ENCODE results near the gene NUDT16L1. TPM values are rescaled to one million over a fixed set of nuclear protein-coding genes. Genes with fewer than 3 reads are reported as not detected.

Gene NUDT16L1
- total RNA-seq, 2 experiments from 2014 or later: 32.6 to 36.2 TPM

GRCh38 chr16:4685776-4686496 is 7.4 kb upstream of the NUDT16L1 start:
- H3K27ac Mint-ChIP-seq: peak overlapping the region; percentile 25
- H3K27me3 Mint-ChIP-seq (ENCODE audit: low read depth): no peaks in the 10 kb centered on the region
- ChIA-PET CTCF (no interaction called here), POLR2A (no interaction called here)
- no peaks in the 10 kb centered on the region for H3K9me3 Mint-ChIP-seq (ENCODE audit: insufficient read depth)
- H3K36me3 Mint-ChIP-seq (ENCODE audit: low read depth): peaks cover 21% of the 10 kb centered on the region
- no peak overlapping the region for H3K4me3 Mint-ChIP-seq
- ATAC-seq: no peak
- DNase-seq: no peak
- H3K4me1 Mint-ChIP-seq (ENCODE audit: low read depth): peaks cover 13% of the 10 kb centered on the region

GRCh38 chr16:4686497-4687210 is 6.7 kb upstream of the NUDT16L1 start:
- ChIA-PET CTCF (no interaction called here), POLR2A (no interaction called here)
- no peak overlapping the region for H3K27ac Mint-ChIP-seq
- no peak overlapping the region for H3K4me3 Mint-ChIP-seq
- H3K36me3 Mint-ChIP-seq (ENCODE audit: low read depth): peaks cover 19% of the 10 kb centered on the region
- H3K27me3 Mint-ChIP-seq (ENCODE audit: low read depth): no peaks in the 10 kb centered on the region
- ATAC-seq (no peak), DNase-seq (no peak)
- no peaks in the 10 kb centered on the region for H3K9me3 Mint-ChIP-seq (ENCODE audit: insufficient read depth)
- peaks cover 6% of the 10 kb centered on the region for H3K4me1 Mint-ChIP-seq (ENCODE audit: low read depth)

- Mint-ChIP-seq H3K36me3 (ENCODE audit: low read depth) (peaks cover 18% of the 10 kb centered on the region), H3K27me3 (ENCODE audit: low read depth) (no peaks in the 10 kb centered on the region), H3K9me3 (ENCODE audit: insufficient read depth) (no peaks in the 10 kb centered on the region), H3K4me3 (no peak overlapping the region), H3K27ac (no peak overlapping the region), H3K4me1 (ENCODE audit: low read depth) (peaks cover 4% of the 10 kb centered on the region)
- ChIA-PET POLR2A (no interaction called here), CTCF (no interaction called here)
- ATAC-seq (no peak), DNase-seq (no peak)
Measured at GRCh38 chr16:4687416-4687815, 5.9 kb upstream of the NUDT16L1 start.

- H3K27me3 Mint-ChIP-seq (ENCODE audit: low read depth): no peaks in the 10 kb centered on the region
- peaks cover 16% of the 10 kb centered on the region for H3K36me3 Mint-ChIP-seq (ENCODE audit: low read depth)
- CTCF ChIA-PET: no interaction called here
- peaks cover 8% of the 10 kb centered on the region for H3K4me1 Mint-ChIP-seq (ENCODE audit: low read depth)
- H3K27ac Mint-ChIP-seq: no peak overlapping the region
- POLR2A ChIA-PET: no interaction called here
- ATAC-seq (no peak), DNase-seq (no peak)
- H3K9me3 Mint-ChIP-seq (ENCODE audit: insufficient read depth): no peaks in the 10 kb centered on the region
- no peak overlapping the region for H3K4me3 Mint-ChIP-seq
Measured at GRCh38 chr16:4687946-4688673, 5.3 kb upstream of the NUDT16L1 start.

- Mint-ChIP-seq H3K36me3 (ENCODE audit: low read depth) (peaks cover 13% of the 10 kb centered on the region), H3K27ac (no peak overlapping the region), H3K4me3 (no peak overlapping the region), H3K4me1 (ENCODE audit: low read depth) (peaks cover 6% of the 10 kb centered on the region), H3K27me3 (ENCODE audit: low read depth) (no peaks in the 10 kb centered on the region), H3K9me3 (ENCODE audit: insufficient read depth) (no peaks in the 10 kb centered on the region)
- ChIA-PET POLR2A (no interaction called here), CTCF (no interaction called here)
- ATAC-seq (no peak), DNase-seq (no peak)
Measured at GRCh38 chr16:4688674-4689045, 4.7 kb upstream of the NUDT16L1 start.

DNA sequence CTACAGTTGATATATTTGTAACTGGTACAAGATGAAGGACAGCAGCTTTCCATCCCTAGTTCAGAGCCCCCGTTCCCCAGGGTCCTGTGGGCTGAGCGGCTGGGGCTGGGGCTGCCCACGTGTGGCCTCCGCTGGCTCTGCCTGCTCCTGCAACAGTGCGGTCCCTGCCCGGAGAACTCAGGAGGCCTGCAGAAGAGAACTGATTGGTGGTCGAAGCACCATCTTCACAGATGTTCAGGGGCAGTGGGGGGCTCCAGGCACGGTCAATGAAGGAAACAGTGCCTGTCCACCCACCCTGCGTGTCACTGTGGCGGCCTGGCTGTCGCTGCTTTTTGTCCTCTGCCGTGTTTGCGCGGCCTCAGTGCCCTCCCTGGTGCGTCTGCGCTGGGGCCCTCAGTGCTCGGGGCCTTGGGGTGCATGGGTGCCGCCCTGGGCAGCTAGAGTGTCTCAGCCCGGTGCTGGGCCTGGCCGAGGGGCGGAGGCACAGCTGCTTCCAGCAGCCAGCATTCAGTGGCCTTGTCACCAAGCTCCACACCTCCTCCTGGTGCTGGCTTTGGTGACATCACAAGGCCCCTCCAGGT is 4.2 kb upstream of the NUDT16L1 start:
- Mint-ChIP-seq H3K9me3 (ENCODE audit: insufficient read depth) (no peaks in the 10 kb centered on the region), H3K27ac (no peak overlapping the region), H3K4me1 (ENCODE audit: low read depth) (peaks cover 6% of the 10 kb centered on the region), H3K36me3 (ENCODE audit: low read depth) (peaks cover 13% of the 10 kb centered on the region), H3K4me3 (no peak overlapping the region), H3K27me3 (ENCODE audit: low read depth) (no peaks in the 10 kb centered on the region)
- DNase-seq: no peak
- ATAC-seq: no peak
- POLR2A ChIA-PET: no interaction called here
- CTCF ChIA-PET: no interaction called here

DNA sequence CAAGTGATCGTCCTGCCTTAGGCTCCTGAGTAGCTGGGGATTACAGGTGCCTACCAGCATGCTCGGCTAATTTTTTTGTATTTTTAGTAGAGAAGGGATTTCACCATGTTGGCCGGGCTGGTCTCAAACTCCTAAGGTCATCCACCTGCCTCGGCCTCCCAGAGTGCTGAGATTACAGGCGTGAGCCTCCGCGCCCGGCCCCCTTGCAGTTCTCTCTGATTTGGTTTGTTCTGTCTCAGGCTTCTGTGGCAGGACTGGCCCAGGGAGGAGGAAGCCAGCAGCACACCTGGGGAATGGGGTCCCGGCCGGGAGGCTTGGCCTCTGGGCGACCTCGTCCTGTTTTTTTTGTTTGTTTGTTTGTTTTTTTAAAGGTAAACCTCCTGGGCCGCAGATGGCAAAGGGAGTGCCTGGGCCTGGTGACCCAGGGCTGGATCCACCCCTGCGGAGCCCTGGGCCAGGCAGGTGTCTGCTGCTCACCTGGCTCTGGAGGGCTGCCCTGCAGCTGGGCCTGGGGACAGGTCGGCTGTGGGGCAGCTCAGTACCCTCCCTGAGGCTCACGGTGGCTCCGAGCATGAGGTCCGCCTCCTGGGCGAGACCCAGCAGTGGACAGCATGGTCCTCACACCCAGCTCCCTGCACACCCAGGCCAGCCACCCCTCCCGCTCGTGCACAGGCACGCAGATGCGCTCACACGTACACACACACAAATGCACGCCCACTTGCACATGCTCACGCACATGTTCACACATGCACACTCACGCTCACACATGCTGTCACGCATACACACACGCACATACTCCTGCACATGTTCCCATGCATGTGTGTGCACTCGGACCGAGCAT is 3.3 kb upstream of the NUDT16L1 start:
- peak overlapping the region; percentile 68 for H3K27ac Mint-ChIP-seq
- no peak for DNase-seq
- peaks cover 10% of the 10 kb centered on the region for H3K36me3 Mint-ChIP-seq (ENCODE audit: low read depth)
- ATAC-seq: no peak
- H3K4me1 Mint-ChIP-seq (ENCODE audit: low read depth): peaks cover 10% of the 10 kb centered on the region
- CTCF ChIA-PET: no interaction called here
- H3K9me3 Mint-ChIP-seq (ENCODE audit: insufficient read depth): no peaks in the 10 kb centered on the region
- POLR2A ChIA-PET: no interaction called here
- H3K27me3 Mint-ChIP-seq (ENCODE audit: low read depth): no peaks in the 10 kb centered on the region
- H3K4me3 Mint-ChIP-seq: no peak overlapping the region

- H3K9me3 Mint-ChIP-seq (ENCODE audit: insufficient read depth): no peaks in the 10 kb centered on the region
- ChIA-PET CTCF (no interaction called here), POLR2A (no interaction called here)
- peaks cover 14% of the 10 kb centered on the region for H3K36me3 Mint-ChIP-seq (ENCODE audit: low read depth)
- ATAC-seq: no peak
- H3K4me1 Mint-ChIP-seq (ENCODE audit: low read depth): peaks cover 17% of the 10 kb centered on the region
- peak overlapping the region; percentile 28 for H3K4me3 Mint-ChIP-seq
- DNase-seq: no peak
- H3K27ac Mint-ChIP-seq: no peak overlapping the region
- no peaks in the 10 kb centered on the region for H3K27me3 Mint-ChIP-seq (ENCODE audit: low read depth)
Measured at GRCh38 chr16:4690946-4691665, 2.3 kb upstream of the NUDT16L1 start.

DNA sequence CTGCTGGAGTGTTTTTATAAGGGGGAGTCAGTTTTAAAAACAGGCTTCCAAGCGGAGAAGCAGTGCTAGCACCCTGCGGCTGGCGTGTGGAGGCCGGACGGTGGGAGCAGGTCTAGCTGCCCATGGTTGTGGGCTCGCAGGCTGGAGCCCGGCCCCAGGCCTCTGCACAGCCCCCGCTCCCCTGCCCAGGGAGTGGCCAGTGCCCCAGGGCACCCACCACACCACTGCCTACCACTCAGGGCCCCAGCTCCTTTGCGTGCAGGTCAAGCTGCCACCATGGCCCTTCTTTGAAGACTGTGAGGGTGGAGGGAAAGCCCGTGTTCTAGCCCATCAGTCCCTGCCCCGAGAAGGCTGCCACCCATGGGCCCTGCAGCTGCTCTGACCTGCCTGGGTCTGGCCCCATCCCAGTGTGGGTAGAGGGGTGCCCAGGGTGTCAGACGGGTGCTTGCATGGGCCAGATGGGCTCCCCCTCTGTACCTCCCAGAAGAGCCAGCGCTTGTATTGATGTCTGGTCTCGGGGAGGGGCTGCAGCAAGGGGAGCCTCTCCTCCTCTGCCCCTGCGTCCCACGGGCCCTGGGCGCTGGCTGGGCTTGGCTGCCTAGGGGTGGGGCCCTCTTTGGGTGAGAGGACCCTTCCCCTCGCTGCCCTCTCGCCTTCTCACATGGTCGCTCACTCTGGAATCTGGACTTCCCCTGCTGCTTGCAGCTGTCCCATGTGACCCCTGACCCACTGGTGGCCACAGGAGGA is 1.5 kb upstream of the NUDT16L1 start:
- DNase-seq (no peak), ATAC-seq (no peak)
- CTCF ChIA-PET: interaction anchor here (0.8 kb wide), 1 partner anchor 185 kb away, joined by 3 read pairs; no protein-coding TSS in a partner anchor
- Mint-ChIP-seq H3K27me3 (ENCODE audit: low read depth) (no peaks in the 10 kb centered on the region), H3K36me3 (ENCODE audit: low read depth) (peaks cover 17% of the 10 kb centered on the region), H3K9me3 (ENCODE audit: insufficient read depth) (no peaks in the 10 kb centered on the region), H3K4me1 (ENCODE audit: low read depth) (peaks cover 17% of the 10 kb centered on the region), H3K4me3 (peak overlapping the region; percentile 28), H3K27ac (peak overlapping the region; percentile 89)
- POLR2A ChIA-PET: interaction anchor here (0.6 to 2.6 kb wide), 4 partner anchors 15 to 65 kb away, joined by 3 to 10 read pairs (median 4); partner anchors contain the start of genes ANKS3 and DNAAF8

DNA sequence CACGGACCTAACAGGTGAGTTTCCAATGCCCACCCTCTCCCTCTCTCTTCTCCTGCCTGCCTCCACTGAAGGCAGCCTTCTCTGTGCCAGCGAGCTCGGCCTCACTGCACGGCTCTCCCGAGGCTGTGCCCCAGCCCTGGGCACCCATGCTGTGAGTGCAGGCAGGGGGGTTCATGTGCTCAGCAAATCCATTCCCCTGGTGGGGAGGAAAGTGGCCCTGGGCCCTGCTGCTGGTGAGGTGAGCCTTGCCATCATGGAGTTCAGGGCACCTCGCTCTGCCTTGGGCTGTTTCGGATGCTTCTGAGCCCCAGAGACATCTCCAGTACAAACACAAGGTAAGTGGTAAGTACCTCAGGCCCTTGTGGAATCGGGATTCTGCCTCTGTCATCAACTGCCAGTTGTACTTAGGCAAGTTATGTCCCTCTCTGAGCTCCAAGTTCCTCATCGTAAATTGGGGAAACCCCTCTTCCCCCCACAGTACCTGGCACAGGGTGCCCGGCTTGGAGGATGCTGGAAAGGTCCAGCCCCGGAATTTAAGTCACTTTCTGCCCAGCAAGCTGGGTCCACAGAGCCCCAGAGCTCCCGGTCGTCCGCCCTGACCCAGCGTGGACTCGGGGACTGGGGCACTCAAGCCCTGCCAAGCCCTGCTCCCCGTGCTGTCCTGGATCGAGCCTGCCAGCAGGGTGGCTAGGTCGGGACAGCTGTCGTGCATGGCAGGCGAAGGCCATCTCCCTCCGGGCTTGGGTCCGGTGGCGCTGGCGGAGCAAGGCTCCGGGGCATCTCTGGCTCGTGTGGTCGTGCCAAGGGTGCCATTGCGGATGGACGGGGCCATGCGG is 684 bp upstream of the NUDT16L1 start:
- POLR2A ChIA-PET: interaction anchor here (0.6 to 2.6 kb wide), 4 partner anchors 16 to 66 kb away, joined by 3 to 10 read pairs (median 4); partner anchors contain the start of genes ANKS3 and DNAAF8
- peak overlapping the region; percentile 89 for H3K27ac Mint-ChIP-seq
- peak overlapping the region; percentile 80 for H3K4me3 Mint-ChIP-seq
- H3K4me1 Mint-ChIP-seq (ENCODE audit: low read depth): peaks cover 17% of the 10 kb centered on the region
- DNase-seq: no peak
- H3K36me3 Mint-ChIP-seq (ENCODE audit: low read depth): peaks cover 13% of the 10 kb centered on the region
- no peaks in the 10 kb centered on the region for H3K27me3 Mint-ChIP-seq (ENCODE audit: low read depth)
- ATAC-seq: peak; percentile 15
- no peaks in the 10 kb centered on the region for H3K9me3 Mint-ChIP-seq (ENCODE audit: insufficient read depth)
- CTCF ChIA-PET: interaction anchor here (0.8 to 1.1 kb wide), 2 partner anchors 43 to 186 kb away, joined by 3 to 4 read pairs; no protein-coding TSS in a partner anchor

All from activated CD8-positive, alpha-beta T cell treated with anti-CD3 and anti-CD28 coated beads, Interleukin-2, amount 10 ng/mL, durations not matched to agents 7 days and 5 days (primary cell).